Transverse colon (tissue), 3 donors: ENCODE results near the gene KRTAP10-6.

Source experiments
- EP300 ChIP-seq: sonication (generic); formaldehyde crosslinking; IDR thresholded peaks from one replicate; pipeline ENCODE4 v1.6.1; 2017; ENCODE audit warnings: antibody characterized with exemption, low read depth
- TF ChIP-seq, protein P1 (sequence below), 5 experiments: fragments of 200-600 bp in 3 of 5; fragments of 450-650 bp in 2 of 5; sonication (generic) in 3 of 5; IDR thresholded peaks; 1 replicate in 2 of 5; 2 replicates in 3 of 5; pipeline ENCODE4 v1.5.1; 2016 to 2017; ENCODE audit warnings: antibody characterized with exemption in 5 of 5, inconsistent platforms in 3 of 5, mild to moderate bottlenecking in 2 of 5, moderate library complexity in 1 of 5

GRCh38 chr21:44618909-44619308 is 26.6 kb upstream of the KRTAP10-6 start:
- TF ChIP-seq, protein P1, sequence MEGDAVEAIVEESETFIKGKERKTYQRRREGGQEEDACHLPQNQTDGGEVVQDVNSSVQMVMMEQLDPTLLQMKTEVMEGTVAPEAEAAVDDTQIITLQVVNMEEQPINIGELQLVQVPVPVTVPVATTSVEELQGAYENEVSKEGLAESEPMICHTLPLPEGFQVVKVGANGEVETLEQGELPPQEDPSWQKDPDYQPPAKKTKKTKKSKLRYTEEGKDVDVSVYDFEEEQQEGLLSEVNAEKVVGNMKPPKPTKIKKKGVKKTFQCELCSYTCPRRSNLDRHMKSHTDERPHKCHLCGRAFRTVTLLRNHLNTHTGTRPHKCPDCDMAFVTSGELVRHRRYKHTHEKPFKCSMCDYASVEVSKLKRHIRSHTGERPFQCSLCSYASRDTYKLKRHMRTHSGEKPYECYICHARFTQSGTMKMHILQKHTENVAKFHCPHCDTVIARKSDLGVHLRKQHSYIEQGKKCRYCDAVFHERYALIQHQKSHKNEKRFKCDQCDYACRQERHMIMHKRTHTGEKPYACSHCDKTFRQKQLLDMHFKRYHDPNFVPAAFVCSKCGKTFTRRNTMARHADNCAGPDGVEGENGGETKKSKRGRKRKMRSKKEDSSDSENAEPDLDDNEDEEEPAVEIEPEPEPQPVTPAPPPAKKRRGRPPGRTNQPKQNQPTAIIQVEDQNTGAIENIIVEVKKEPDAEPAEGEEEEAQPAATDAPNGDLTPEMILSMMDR (IDR thresholded peaks at IDR 0.05): no peak
- TF ChIP-seq EP300: no peak
